MM.1S (cell line): Measurements from ENCODE around the gene KRT34.

Source experiments
- CTCF ChIP-seq: fragments of 300-600 bp; sonication (generic); IDR thresholded peaks from 2 replicates; pipeline ENCODE4 v1.5.1; 2016; ENCODE audit warnings: antibody characterized with exemption, low read length, mixed read lengths
- EZH2phosphoT487 ChIP-seq: fragments of 300-600 bp; sonication (generic); IDR thresholded peaks from 2 replicates; pipeline ENCODE4 v1.6.1; 2018; ENCODE audit warnings: antibody characterized with exemption, low read length

- no peak for TF ChIP-seq CTCF
- TF ChIP-seq EZH2phosphoT487, result no peak
Observed at GRCh38 chr17:41382394-41382793, 288 bp upstream of the KRT34 start.
